Kidney (tissue), 14 donors: ENCODE measurements around the gene OSTM1. TPM values are rescaled to one million over a fixed set of nuclear protein-coding genes. Genes with fewer than 3 reads are reported as not detected.

ENCODE experiments used
- DNase-seq, 5 donors: peaks; one replicate each; pipeline ENCODE4 v3.0.0-alpha.2; 2013 to 2020
- FAIRE-seq: peaks from 2 replicates; lab custom pipeline; 2012; peaks lifted over from hg19 to GRCh38; lab: Jason Lieb, UNC
- H3K27ac ChIP-seq, 2 donors: one replicate each; pipeline ENCODE4 v1.7.0; 2013; ENCODE audit warnings: low read depth in 2 of 2, low read length in 2 of 2, inconsistent platforms in 1 of 2
- H3K27me3 ChIP-seq: one replicate; pipeline ENCODE4 v1.7.1; 2013; ENCODE audit warnings: low read length, inconsistent platforms; ENCODE audit not compliant: control insufficient read depth, insufficient read depth
- H3K36me3 ChIP-seq, 3 donors: one replicate each; pipeline versions ENCODE4 v1.7.0 to v1.7.1; 2013; ENCODE audit warnings: low read length in 3 of 3, control low read depth in 1 of 3, inconsistent platforms in 1 of 3; ENCODE audit not compliant: insufficient read depth in 3 of 3, control insufficient read depth in 2 of 3
- H3K4me1 ChIP-seq, 3 donors: one replicate each; pipeline versions ENCODE4 v1.7.0 to v1.7.1; 2013; ENCODE audit warnings: low read length in 3 of 3, inconsistent platforms in 1 of 3, low read depth in 1 of 3; ENCODE audit not compliant: control insufficient read depth in 2 of 3, insufficient read depth in 2 of 3
- H3K4me3 ChIP-seq, 3 donors: one replicate each; pipeline versions ENCODE4 v1.7.0 to v1.8.1; 2013; ENCODE audit warnings: low read length in 3 of 3, control low read depth in 1 of 3, inconsistent platforms in 1 of 3
- H3K9ac ChIP-seq, 3 donors: one replicate each; pipeline versions ENCODE4 v1.7.0 to v1.7.1; 2013; ENCODE audit warnings: low read length in 3 of 3, control low read depth in 1 of 3, inconsistent platforms in 1 of 3
- H3K9me3 ChIP-seq, 3 donors: one replicate each; pipeline versions ENCODE4 v1.7.0 to v1.7.1; 2013; ENCODE audit warnings: low read length in 3 of 3, control low read depth in 1 of 3, inconsistent platforms in 1 of 3; ENCODE audit not compliant: control insufficient read depth in 2 of 3, insufficient read depth in 1 of 3
- CTCF ChIP-seq: IDR thresholded peaks from 3 replicates; pipeline ENCODE4 v1.5.1; 2012; ENCODE audit warnings: mild to moderate bottlenecking, moderate library complexity, borderline replicate concordance; ENCODE audit not compliant: insufficient read depth; ENCODE audit errors: extremely low read depth
- intact Hi-C: fragments of 100-400 bp; cut with DNase I; formaldehyde crosslinking; loops from one replicate; pipeline ENCODE4 v1.11.1; 2022
- polyA plus RNA-seq: library from polyadenylated mRNA; stranded (reverse); fragments of 350-450 nt; fragmentation: Illumina TruSeq; extraction: RNeasy Lipid Tissue Mini Kit (QIAGEN cat#74804); gene quantifications from one replicate; pipeline ENCODE4 v1.2.3, GENCODE V29; 2014; ENCODE audit warnings: low read depth, low replicate concordance; ENCODE audit not compliant: insufficient read depth
- total RNA-seq: library from RNA; stranded (reverse); fragmentation: NEBNext Ultra II Directional; extraction: Animal tissue kit (Norgen Biotek cat#: 25700); gene quantifications from one replicate; pipeline ENCODE4 v1.2.1, GENCODE V29; 2021
- donor health status: control.
- donor health status: control.
- donor health status: control.
- donor health status: control.
- donor health status: control.
- donor health status: DM: yes; HTN: yes; CAD: no.
- donor health status: Normal renal cell carcinoma (clear cell type).

The OSTM1 gene
- total and polyA plus RNA-seq, 2 donors from 2014 or later, result 19.8 to 34.5 TPM

GRCh38 chr6:108100003-108100402 is 25.5 kb upstream of the OSTM1 start:
- no peak for TF ChIP-seq CTCF
- intact Hi-C loops, result no loop called here
- H3K9me3 ChIP-seq, result no peaks in the 10 kb centered on the region
- no peaks in the 10 kb centered on the region for H3K27me3 ChIP-seq
- H3K4me1 ChIP-seq, result no peaks in the 10 kb centered on the region
- DNase-seq (no peak), FAIRE-seq (no peak)
- H3K27ac ChIP-seq, result no peak overlapping the region
- no peak overlapping the region for H3K4me3 ChIP-seq
- no peaks in the 10 kb centered on the region for H3K36me3 ChIP-seq
- H3K9ac ChIP-seq, result no peak overlapping the region

GRCh38 chr6:108097882-108098281 is 23.3 kb upstream of the OSTM1 start:
- FAIRE-seq, result no peak
- TF ChIP-seq CTCF, result no peak

GRCh38 chr6:108093781-108094300 is 19.3 kb upstream of the OSTM1 start:
- no peak for DNase-seq
- H3K9ac ChIP-seq, result no peak overlapping the region
- intact Hi-C loops, result no loop called here
- no peaks in the 10 kb centered on the region for H3K36me3 ChIP-seq
- no peaks in the 10 kb centered on the region for H3K27me3 ChIP-seq
- no peaks in the 10 kb centered on the region for H3K9me3 ChIP-seq
- H3K27ac ChIP-seq, result no peak overlapping the region
- no peak for FAIRE-seq
- no peak for TF ChIP-seq CTCF
- H3K4me3 ChIP-seq, result no peak overlapping the region
- H3K4me1 ChIP-seq, result no peaks in the 10 kb centered on the region

More at GRCh38 chr6:108097882-108098281, 23.3 kb upstream of the OSTM1 start:
- no peak overlapping the region for H3K9ac ChIP-seq
- intact Hi-C loops, result no loop called here
- no peak for DNase-seq
- no peaks in the 10 kb centered on the region for H3K9me3 ChIP-seq
- H3K27me3 ChIP-seq, result no peaks in the 10 kb centered on the region
- no peak overlapping the region for H3K27ac ChIP-seq
- H3K4me1 ChIP-seq, result no peaks in the 10 kb centered on the region
- H3K4me3 ChIP-seq, result no peak overlapping the region
- no peaks in the 10 kb centered on the region for H3K36me3 ChIP-seq

- no peaks in the 10 kb centered on the region for H3K4me1 ChIP-seq
- FAIRE-seq (no peak), DNase-seq (no peak)
- no peak overlapping the region for H3K9ac ChIP-seq
- no peak overlapping the region for H3K27ac ChIP-seq
- H3K9me3 ChIP-seq, result no peaks in the 10 kb centered on the region
- H3K4me3 ChIP-seq, result no peak overlapping the region
- H3K36me3 ChIP-seq, result no peaks in the 10 kb centered on the region
- intact Hi-C loops, result no loop called here
- H3K27me3 ChIP-seq, result no peaks in the 10 kb centered on the region
- TF ChIP-seq CTCF, result no peak
Measured at GRCh38 chr6:108091288-108091687, 16.7 kb upstream of the OSTM1 start.
